IMR-90 (cell line): ENCODE data around the gene PODXL2. TPM values are rescaled to one million over a fixed set of nuclear protein-coding genes. Genes with fewer than 3 reads are reported as not detected.

Source experiments
- ATAC-seq: fragments of 200-7000 bp; cut with Tn5 transposase; 2 replicates; pipeline ENCODE4 v1.9.1; 2020; ENCODE audit warnings: low read depth, mild to moderate bottlenecking, moderate library complexity
- BruUV-seq: library from RNA; stranded (reverse); fragments of 400-500 nt; replicated peaks from 2 replicates; lab custom pipeline; 2021; lab: Mats Ljungman, UMichigan
- CTCF ChIA-PET: fragments of 300-600 bp; formaldehyde crosslinking; extraction: SDS; loops from one replicate; lab custom pipeline; 2021; ENCODE audit warnings: antibody characterized with exemption; lab: Yijun Ruan, JAX
- POLR2A ChIA-PET: fragments of 300-600 bp; sonication (Branson Sonifier 250); formaldehyde crosslinking; loops from one replicate; lab custom pipeline; 2022; ENCODE audit warnings: antibody characterized with exemption; ENCODE audit not compliant: unreplicated experiment; lab: Charles Lee
- DNase-seq: peaks from one replicate; pipeline ENCODE4 v3.0.0; 2013
- H2AFZ ChIP-seq: replicated peaks from 2 replicates; pipeline ENCODE3; 2013; ENCODE audit warnings: low read length, mild to moderate bottlenecking; ENCODE audit not compliant: poor library complexity
- H2AK5ac ChIP-seq: 2 replicates; pipeline ENCODE4 v1.6.1; 2013; ENCODE audit warnings: low read depth, low read length, inconsistent platforms
- H2AK9ac ChIP-seq: replicated peaks from 2 replicates; pipeline ENCODE3; 2013; ENCODE audit warnings: mild to moderate bottlenecking, low read depth, low read length, moderate library complexity; ENCODE audit not compliant: poor library complexity
- H2BK120ac ChIP-seq: 2 replicates; pipeline ENCODE4 v1.6.1; 2013; ENCODE audit warnings: low read depth, low read length, inconsistent platforms
- H2BK15ac ChIP-seq: 3 replicates; pipeline ENCODE4 v1.6.1; 2013; ENCODE audit warnings: low read depth, low read length, inconsistent platforms
- H2BK20ac ChIP-seq: 2 replicates; pipeline ENCODE4 v1.6.1; 2013; ENCODE audit warnings: low read depth, mild to moderate bottlenecking, inconsistent platforms, low read length, moderate library complexity
- H2BK5ac ChIP-seq: 2 replicates; pipeline ENCODE4 v1.6.1; 2013; ENCODE audit warnings: mild to moderate bottlenecking, low read depth, low read length, inconsistent platforms; ENCODE audit not compliant: poor library complexity, severe bottlenecking
- H3K14ac ChIP-seq: replicated peaks from 2 replicates; pipeline ENCODE4 v1.6.1; 2013; ENCODE audit warnings: low read depth, low read length, inconsistent platforms
- H3K18ac ChIP-seq: 2 replicates; pipeline ENCODE4 v1.6.1; 2013; ENCODE audit warnings: low read depth, low read length, control low read depth
- H3K23ac ChIP-seq: 2 replicates; pipeline ENCODE4 v1.6.1; 2013; ENCODE audit warnings: low read depth, low read length, inconsistent platforms
- H3K27ac ChIP-seq: 2 replicates; pipeline ENCODE4 v1.5.1; 2013; ENCODE audit warnings: mild to moderate bottlenecking, control low read depth, low read length; ENCODE audit not compliant: insufficient read depth
- H3K27me3 ChIP-seq: 2 replicates; pipeline ENCODE4 v1.6.1; 2013; ENCODE audit warnings: low read length; ENCODE audit not compliant: control insufficient read depth, insufficient read depth
- H3K36me3 ChIP-seq: 2 replicates; pipeline ENCODE4 v1.6.1; 2013; ENCODE audit warnings: low read length, mixed read lengths; ENCODE audit not compliant: control insufficient read depth, insufficient read depth
- H3K4ac ChIP-seq: 2 replicates; pipeline ENCODE4 v1.6.1; 2013; ENCODE audit warnings: low read depth, low read length, inconsistent platforms
- H3K4me1 ChIP-seq: 2 replicates; pipeline ENCODE4 v1.6.1; 2013; ENCODE audit warnings: low read length, mixed read lengths; ENCODE audit not compliant: control insufficient read depth, insufficient read depth
- H3K4me2 ChIP-seq: 2 replicates; pipeline ENCODE4 v1.6.1; 2013; ENCODE audit warnings: low read depth, mild to moderate bottlenecking, control low read depth, low read length, moderate library complexity
- H3K4me3 ChIP-seq: 2 replicates; pipeline ENCODE4 v1.5.1; 2013; ENCODE audit warnings: low read depth, mild to moderate bottlenecking, control low read depth, low read length, moderate library complexity; ENCODE audit not compliant: insufficient read depth
- H3K56ac ChIP-seq: 2 replicates; pipeline ENCODE4 v1.6.1; 2013; ENCODE audit warnings: low read length, inconsistent platforms; ENCODE audit not compliant: insufficient read depth; ENCODE audit errors: extremely low read depth
- H3K79me1 ChIP-seq, 2 experiments: 2 replicates each; pipeline ENCODE4 v1.6.1; 2013; ENCODE audit warnings: low read length in 2 of 2, inconsistent platforms in 1 of 2, low read depth in 1 of 2
- H3K9ac ChIP-seq: 2 replicates; pipeline ENCODE4 v1.6.1; 2013; ENCODE audit warnings: low read depth, low read length, control low read depth
- H3K9me1 ChIP-seq: 2 replicates; pipeline ENCODE4 v1.6.1; 2013; ENCODE audit warnings: low read length, inconsistent platforms; ENCODE audit not compliant: insufficient read depth
- H3K9me3 ChIP-seq: 2 replicates; pipeline ENCODE4 v1.6.1; 2013; ENCODE audit warnings: low read length; ENCODE audit not compliant: control insufficient read depth, insufficient read depth
- H4K20me1 ChIP-seq: 2 replicates; pipeline ENCODE4 v1.6.1; 2013; ENCODE audit warnings: low read length, inconsistent platforms; ENCODE audit not compliant: insufficient read depth
- H4K5ac ChIP-seq: 2 replicates; pipeline ENCODE4 v1.6.1; 2013; ENCODE audit warnings: mild to moderate bottlenecking, low read depth, low read length, control low read depth
- H4K8ac ChIP-seq, 2 experiments: 2 replicates each; pipeline ENCODE4 v1.6.1; 2013; ENCODE audit warnings: low read depth in 2 of 2, low read length in 2 of 2, control low read depth in 1 of 2, inconsistent platforms in 1 of 2
- H4K91ac ChIP-seq: 2 replicates; pipeline ENCODE4 v1.6.1; 2013; ENCODE audit warnings: low read depth, low read length, inconsistent platforms; ENCODE audit not compliant: insufficient read depth
- CEBPB ChIP-seq: IDR thresholded peaks from 2 replicates; pipeline ENCODE4 v1.6.1; 2012; ENCODE audit warnings: low read depth, low read length, improper control_type of control experiment
- CTCF ChIP-seq: conservative IDR thresholded peaks from 2 replicates; pipeline ENCODE4 v1.5.1; 2012; ENCODE audit warnings: mild to moderate bottlenecking, low read depth, low read length, improper control_type of control experiment
- FOS ChIP-seq: fragments of 150-350 bp; IDR thresholded peaks from 2 replicates; pipeline ENCODE4 v1.6.1; 2016; ENCODE audit warnings: low read depth, low read length
- MAZ ChIP-seq: IDR thresholded peaks from 2 replicates; pipeline ENCODE4 v1.6.1; 2012; ENCODE audit warnings: low read depth, mild to moderate bottlenecking, low read length, improper control_type of control experiment, moderate library complexity, borderline replicate concordance
- MXI1 ChIP-seq: IDR thresholded peaks from 2 replicates; pipeline ENCODE4 v1.6.1; 2012; ENCODE audit warnings: low read depth, mild to moderate bottlenecking, low read length, moderate library complexity, borderline replicate concordance
- NFE2L2 ChIP-seq: fragments of 150-350 bp; IDR thresholded peaks from 2 replicates; pipeline ENCODE4 v1.6.1; 2016; ENCODE audit warnings: low read depth, mild to moderate bottlenecking, low read length
- RCOR1 ChIP-seq: IDR thresholded peaks from 2 replicates; pipeline ENCODE4 v1.6.1; 2012; ENCODE audit warnings: mild to moderate bottlenecking, low read length, improper control_type of control experiment; ENCODE audit not compliant: insufficient replicate concordance
- SMC3 ChIP-seq: fragments of 150-350 bp; IDR thresholded peaks from 2 replicates; pipeline ENCODE4 v1.6.1; 2016; ENCODE audit warnings: low read depth, mild to moderate bottlenecking, antibody characterized with exemption, low read length, moderate library complexity
- WGBS, 2 experiments: methylation state at CpG; one replicate each; pipeline versions ENCODE4 v1.1.5 to v1.1.7; 2013; ENCODE audit warnings: missing lambda C conversion rate in 2 of 2; ENCODE audit not compliant: insufficient read length in 1 of 2; ENCODE audit errors: extremely low coverage in 2 of 2; 5-methylcytosine and 5-hydroxymethylcytosine counted together
- dilution Hi-C: fragments of 300-500 bp; cut with HindIII; formaldehyde crosslinking; loops from one replicate; pipeline ENCODE4 v1.14.3; 2018; ENCODE audit warnings: low sequenced_read_pairs; ENCODE audit not compliant: unreplicated experiment
- in situ Hi-C: fragments of 300-500 bp; cut with MboI; formaldehyde crosslinking; loops from 3 replicates; pipeline ENCODE4 v1.14.3; 2019; ENCODE audit warnings: low sequenced_read_pairs, inconsistent platforms, mixed read lengths
- intact Hi-C: fragments of 100-400 bp; cut with micrococcal nuclease; formaldehyde crosslinking; loops from 2 replicates; pipeline ENCODE4 v1.10.0; 2022
- polyA plus RNA-seq, 3 experiments: library from polyadenylated mRNA; depleted of rRNA; stranded (reverse); fragments of >200 nt; gene quantifications; 2 replicates each; pipeline ENCODE4 v1.2.3, GENCODE V29; 2012; ENCODE audit warnings: low replicate concordance in 1 of 3
- total RNA-seq: library from RNA; depleted of rRNA; stranded (reverse); fragments of >200 nt; gene quantifications from 2 replicates; pipeline ENCODE4 v1.2.3, GENCODE V29; 2012
- TF ChIP-seq, protein P1 (sequence below): fragments of 150-350 bp; IDR thresholded peaks from 2 replicates; pipeline ENCODE4 v1.6.1; 2016; ENCODE audit warnings: low read depth, mild to moderate bottlenecking, low read length, moderate library complexity, borderline replicate concordance
- TF ChIP-seq, protein P2 (sequence below): fragments of 150-350 bp; IDR thresholded peaks from 2 replicates; pipeline ENCODE4 v1.6.1; 2017; ENCODE audit warnings: mild to moderate bottlenecking, antibody characterized with exemption, low read length, low read depth

Gene PODXL2
- total and polyA plus RNA-seq, 2 of the 4 experiments (the other 2 are of a cell fraction) = 1.6 to 5.4 TPM

- no peak overlapping the region for H4K5ac ChIP-seq
- H3K4me1 ChIP-seq = no peaks in the 10 kb centered on the region
- H4K8ac ChIP-seq = no peak overlapping the region
- ChIA-PET POLR2A (no interaction called here), CTCF (interaction anchor here (0.5 kb wide), 1 partner anchor 315 kb away, joined by 3 read pairs; no protein-coding TSS in a partner anchor)
- no peaks in the 10 kb centered on the region for H3K79me1 ChIP-seq
- in situ Hi-C loops (no loop called here), intact Hi-C loops (no loop called here), dilution Hi-C loops (no loop called here)
- H2BK20ac ChIP-seq = no peak overlapping the region
- ATAC-seq = no peak
- H3K14ac ChIP-seq = no peak overlapping the region
- H3K4me2 ChIP-seq = no peak overlapping the region
- no peak overlapping the region for H2BK5ac ChIP-seq
- no peaks in the 10 kb centered on the region for H3K9me1 ChIP-seq
- TF ChIP-seq FOS (no peak), MXI1 (no peak), CTCF (no peak), NFE2L2 (no peak), RCOR1 (no peak), CEBPB (no peak), SMC3 (no peak), MAZ (no peak)
- TF ChIP-seq, protein P1, sequence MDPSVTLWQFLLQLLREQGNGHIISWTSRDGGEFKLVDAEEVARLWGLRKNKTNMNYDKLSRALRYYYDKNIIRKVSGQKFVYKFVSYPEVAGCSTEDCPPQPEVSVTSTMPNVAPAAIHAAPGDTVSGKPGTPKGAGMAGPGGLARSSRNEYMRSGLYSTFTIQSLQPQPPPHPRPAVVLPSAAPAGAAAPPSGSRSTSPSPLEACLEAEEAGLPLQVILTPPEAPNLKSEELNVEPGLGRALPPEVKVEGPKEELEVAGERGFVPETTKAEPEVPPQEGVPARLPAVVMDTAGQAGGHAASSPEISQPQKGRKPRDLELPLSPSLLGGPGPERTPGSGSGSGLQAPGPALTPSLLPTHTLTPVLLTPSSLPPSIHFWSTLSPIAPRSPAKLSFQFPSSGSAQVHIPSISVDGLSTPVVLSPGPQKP = no peak
- TF ChIP-seq, protein P2, sequence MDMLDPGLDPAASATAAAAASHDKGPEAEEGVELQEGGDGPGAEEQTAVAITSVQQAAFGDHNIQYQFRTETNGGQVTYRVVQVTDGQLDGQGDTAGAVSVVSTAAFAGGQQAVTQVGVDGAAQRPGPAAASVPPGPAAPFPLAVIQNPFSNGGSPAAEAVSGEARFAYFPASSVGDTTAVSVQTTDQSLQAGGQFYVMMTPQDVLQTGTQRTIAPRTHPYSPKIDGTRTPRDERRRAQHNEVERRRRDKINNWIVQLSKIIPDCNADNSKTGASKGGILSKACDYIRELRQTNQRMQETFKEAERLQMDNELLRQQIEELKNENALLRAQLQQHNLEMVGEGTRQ = no peak
- H4K20me1 ChIP-seq = no peaks in the 10 kb centered on the region
- H3K23ac ChIP-seq = no peak overlapping the region
- no peak overlapping the region for H2AK9ac ChIP-seq
- H3K27me3 ChIP-seq = peaks cover 3% of the 10 kb centered on the region; the same call in 1 of the 2 replicates
- no peaks in the 10 kb centered on the region for H3K9me3 ChIP-seq
- no TSS peak for BruUV-seq
- H2BK120ac ChIP-seq = no peak overlapping the region
- H4K91ac ChIP-seq = no peak overlapping the region
- no peak overlapping the region for H2BK15ac ChIP-seq
- H3K56ac ChIP-seq = no peak overlapping the region
- H3K4ac ChIP-seq = no peak overlapping the region
- no CpG with 5 or more reads among the region's 3 CpGs for WGBS, 2 experiments
- H3K18ac ChIP-seq = no peak overlapping the region
- no peak overlapping the region for H3K27ac ChIP-seq
- no peak for DNase-seq
- H2AK5ac ChIP-seq = no peak overlapping the region
- H2AFZ ChIP-seq = no peak overlapping the region
- H3K9ac ChIP-seq = no peak overlapping the region
- no peaks in the 10 kb centered on the region for H3K36me3 ChIP-seq
- H3K4me3 ChIP-seq = no peak overlapping the region
These were observed 36.6 kb downstream of the PODXL2 start for GRCh38 chr3:127665586-127665985.
